ENCODE results near the gene SSR1. TPM values are rescaled to one million over a fixed set of nuclear protein-coding genes. Genes with fewer than 3 reads are reported as not detected.
A peak's percentile ranks its signal among the peaks of the same experiment; 100 is the strongest.
"Not testable (repeated sequence)": the region's sequence is repeated elsewhere in the genome, so short reads cannot be mapped to it uniquely, and the experiment has no call there.

The SSR1 gene
- total RNA-seq, 4 donors from 2014 or later, result 39.5 to 122 (median 80.8) TPM

- DNase-seq, result no peak
- 80 to 84% methylated on average over 6 of the region's 6 CpGs for WGBS, 2 donors
- no peak overlapping the region for H3K27ac ChIP-seq
- H3K4me3 ChIP-seq, result no peak overlapping the region
- no peaks in the 10 kb centered on the region for H3K36me3 ChIP-seq
- no peak for TF ChIP-seq POLR2A (IDR thresholded peaks at IDR 0.05)
- no peak for TF ChIP-seq CTCF (IDR thresholded peaks at IDR 0.05)
- H3K9me3 ChIP-seq, result no peaks in the 10 kb centered on the region
- intact Hi-C loops (cut with DNase I), result loop anchor here (10.0 kb wide), 1 partner anchor 69 kb away; the partner anchor contains the start of genes CAGE1 and RIOK1
- no peaks in the 10 kb centered on the region for H3K27me3 ChIP-seq
- peaks cover 0 to 23% (median 14%) of the 10 kb centered on the region in 3 donors for H3K4me1 ChIP-seq
These were observed 3.0 kb upstream of the SSR1 start for GRCh38 chr6:7315948-7316365.

- not testable (repeated sequence) for H3K36me3 ChIP-seq, DNase-seq, H3K4me3 ChIP-seq, H3K27me3 ChIP-seq, H3K27ac ChIP-seq, H3K9me3 ChIP-seq
- WGBS, 2 donors, result 86 to 97% methylated on average over 9 to 13 of the region's 34 CpGs
- peaks cover 0 to 29% (median 18%) of the 10 kb centered on the region in 3 donors for H3K4me1 ChIP-seq
- intact Hi-C loops (cut with DNase I), result loop anchor here (10.0 kb wide), 1 partner anchor 69 kb away; the partner anchor contains the start of genes CAGE1 and RIOK1
These were observed 2.3 kb upstream of the SSR1 start for GRCh38 chr6:7315087-7315947.

- no peak overlapping the region for H3K4me3 ChIP-seq
- H3K27ac ChIP-seq, result no peak overlapping the region
- no peaks in the 10 kb centered on the region for H3K9me3 ChIP-seq
- peaks cover 0 to 32% (median 21%) of the 10 kb centered on the region in 3 donors for H3K4me1 ChIP-seq
- intact Hi-C loops (cut with DNase I), result loop anchor here (10.0 kb wide), 1 partner anchor 70 kb away; the partner anchor contains the start of genes CAGE1 and RIOK1
- peaks cover 0 to 12% (median 1%) of the 10 kb centered on the region in 3 donors for H3K36me3 ChIP-seq
- TF ChIP-seq POLR2A (IDR thresholded peaks at IDR 0.05), result no peak
- no peak for TF ChIP-seq CTCF (IDR thresholded peaks at IDR 0.05)
- no peak for DNase-seq
- WGBS, 2 donors, result 87 to 95% methylated on average over 5 to 7 of the region's 7 CpGs
- no peaks in the 10 kb centered on the region for H3K27me3 ChIP-seq
These were observed 1.4 kb upstream of the SSR1 start for GRCh38 chr6:7314414-7314813.

GRCh38 chr6:7313505-7314165 lies 636 bp upstream of the SSR1 start:
- peaks cover 0 to 19% (median 6%) of the 10 kb centered on the region in 3 donors for H3K36me3 ChIP-seq
- H3K27me3 ChIP-seq, result no peaks in the 10 kb centered on the region
- peak overlapping the region; percentile 74 to 99 (median 90) for H3K4me3 ChIP-seq
- 74 to 80% methylated on average over 6 to 15 of the region's 15 CpGs for WGBS, 2 donors
- no peak for TF ChIP-seq POLR2A (IDR thresholded peaks at IDR 0.05)
- TF ChIP-seq CTCF (IDR thresholded peaks at IDR 0.05), result no peak
- H3K9me3 ChIP-seq, result no peaks in the 10 kb centered on the region
- intact Hi-C loops (cut with DNase I), result loop anchor here (10.0 kb wide), 1 partner anchor 71 kb away; the partner anchor contains the start of genes CAGE1 and RIOK1
- peak overlapping the region; percentile 93 to 97 (median 96) for H3K27ac ChIP-seq
- DNase-seq, result no peak
- peaks cover 0 to 37% (median 26%) of the 10 kb centered on the region in 3 donors for H3K4me1 ChIP-seq

- H3K4me1 ChIP-seq, result peaks cover 0 to 51% (median 27%) of the 10 kb centered on the region in 3 donors
These were observed 933 bp downstream of the SSR1 start for GRCh38 chr6:7311917-7312615.

More at GRCh38 chr6:7311917-7312615, 933 bp downstream of the SSR1 start:
- H3K9me3 ChIP-seq, result no peaks in the 10 kb centered on the region
- peak overlapping the region; percentile 93 to 97 (median 96) for H3K27ac ChIP-seq
- WGBS, 2 donors, result 1% methylated on average over 17 of the region's 17 CpGs
- H3K4me3 ChIP-seq, result peak overlapping the region; percentile 74 to 99 (median 90)
- no peaks in the 10 kb centered on the region for H3K27me3 ChIP-seq
- intact Hi-C loops (cut with DNase I), result loop anchor here (10.0 kb wide), 1 partner anchor 73 kb away; the partner anchor contains the start of genes CAGE1 and RIOK1
- no peak for DNase-seq
- peaks cover 6 to 35% (median 7%) of the 10 kb centered on the region in 3 donors for H3K36me3 ChIP-seq
- TF ChIP-seq CTCF (IDR thresholded peaks at IDR 0.05) (no peak), POLR2A (IDR thresholded peaks at IDR 0.05) (no peak)

All from esophagus squamous epithelium (tissue), 5 donors.